OCI-LY1 (cell line): ENCODE measurements around the gene EXT2.

Experiments
- H2AFZ ChIP-seq: fragments of 200-600 bp; sonication (generic), shearing (Covaris generic); 2 replicates; pipeline ENCODE4 v1.6.0; 2014; ENCODE audit warnings: antibody characterized with exemption, mild to moderate bottlenecking, low read length
- H3F3A ChIP-seq: fragments of 200-600 bp; sonication (generic), shearing (Covaris generic); 2 replicates; pipeline ENCODE4 v1.6.0; 2014; ENCODE audit warnings: mild to moderate bottlenecking, antibody characterized with exemption, low read length, moderate library complexity; ENCODE audit not compliant: insufficient read depth
- H3K27ac ChIP-seq: fragments of 200-600 bp; sonication (generic); 2 replicates; pipeline ENCODE4 v1.5.1; 2014; ENCODE audit warnings: low read length, mixed run types, mild to moderate bottlenecking, low read depth; ENCODE audit not compliant: poor library complexity, severe bottlenecking
- H3K27me3 ChIP-seq: fragments of 200-600 bp; sonication (generic); 2 replicates; pipeline ENCODE4 v1.6.0; 2014; ENCODE audit warnings: antibody characterized with exemption, mild to moderate bottlenecking, low read length, moderate library complexity; ENCODE audit not compliant: insufficient read depth
- H3K36me3 ChIP-seq: fragments of 200-600 bp; sonication (generic); 2 replicates; pipeline ENCODE4 v1.6.1; 2014; ENCODE audit warnings: mild to moderate bottlenecking, antibody characterized with exemption, low read length, moderate library complexity, mixed read lengths; ENCODE audit not compliant: insufficient read depth
- H3K4me1 ChIP-seq: fragments of 200-600 bp; sonication (generic); 2 replicates; pipeline ENCODE4 v1.5.1; 2014; ENCODE audit warnings: mild to moderate bottlenecking, low read length, moderate library complexity; ENCODE audit not compliant: insufficient read depth, severe bottlenecking
- H3K4me2 ChIP-seq: fragments of 200-600 bp; sonication (generic), shearing (Covaris generic); 2 replicates; pipeline ENCODE4 v1.6.1; 2014; ENCODE audit warnings: low read length
- H3K4me3 ChIP-seq: fragments of 200-600 bp; sonication (generic); 2 replicates; pipeline ENCODE4 v1.5.1; 2014; ENCODE audit warnings: low read length, low read depth, mild to moderate bottlenecking, mixed read lengths; ENCODE audit not compliant: poor library complexity, severe bottlenecking
- H3K79me2 ChIP-seq: fragments of 200-600 bp; shearing (Covaris generic); 2 replicates; pipeline ENCODE4 v1.6.1; 2016; ENCODE audit warnings: mixed run types, low read length, mixed read lengths; ENCODE audit not compliant: insufficient read depth
- H3K9ac ChIP-seq: fragments of 200-600 bp; sonication (generic), shearing (Covaris generic); 2 replicates; pipeline ENCODE4 v1.6.1; 2014; ENCODE audit warnings: mild to moderate bottlenecking, low read length, mixed read lengths
- H3K9me2 ChIP-seq: fragments of 200-600 bp; sonication (generic), shearing (Covaris generic); 2 replicates; pipeline ENCODE4 v1.6.1; 2014; ENCODE audit warnings: low read depth, mild to moderate bottlenecking, low read length, mixed read lengths
- H3K9me3 ChIP-seq: fragments of 200-600 bp; shearing (Covaris generic); 2 replicates; pipeline ENCODE4 v1.6.1; 2014; ENCODE audit warnings: low read length, mixed read lengths
- H4K20me1 ChIP-seq: fragments of 200-600 bp; sonication (generic), shearing (Covaris generic); 2 replicates; pipeline ENCODE4 v1.6.0; 2016; ENCODE audit warnings: mild to moderate bottlenecking, low read length; ENCODE audit not compliant: insufficient read depth
- EZH2 ChIP-seq: fragments of 200-600 bp; sonication (generic), shearing (Covaris generic); IDR thresholded peaks from 2 replicates; pipeline ENCODE4 v1.8.0; 2017; ENCODE audit warnings: borderline replicate concordance, mixed run types, mild to moderate bottlenecking, antibody characterized with exemption, low read length, moderate library complexity, mixed read lengths
- TF ChIP-seq, protein P1 (sequence below): fragments of 200-600 bp; sonication (generic), shearing (Covaris generic); IDR thresholded peaks from 2 replicates; pipeline ENCODE4 v1.5.1; 2017; ENCODE audit warnings: mild to moderate bottlenecking, antibody characterized with exemption, low read length, moderate library complexity, mixed read lengths

Gene EXT2

DNA sequence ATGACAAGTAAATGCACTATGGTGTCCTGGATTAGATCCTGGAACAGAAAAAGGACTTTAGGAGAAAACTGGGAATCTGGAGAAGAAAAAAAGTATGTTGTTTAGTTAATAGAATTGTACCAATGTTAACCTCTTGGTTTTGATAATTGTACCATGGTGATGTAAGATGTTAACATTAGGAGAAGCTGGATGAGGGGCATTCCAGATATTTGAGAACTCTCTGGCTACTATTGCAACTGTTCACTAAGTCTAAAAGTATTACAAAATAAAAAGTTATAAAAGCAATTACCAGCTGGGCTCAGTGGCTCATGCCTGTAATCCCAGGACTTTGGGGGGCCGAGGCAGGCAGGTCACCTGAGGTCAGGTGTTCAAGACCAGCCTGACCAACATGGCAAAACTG is 66.5 kb downstream of the EXT2 start:
- Histone ChIP-seq H4K20me1 (no peaks in the 10 kb centered on the region), H3K9me3 (no peaks in the 10 kb centered on the region), H3K79me2 (no peaks in the 10 kb centered on the region), H3K36me3 (no peaks in the 10 kb centered on the region), H2AFZ (no peak overlapping the region), H3F3A (no peaks in the 10 kb centered on the region), H3K9ac (no peak overlapping the region), H3K27me3 (no peaks in the 10 kb centered on the region), H3K9me2 (no peaks in the 10 kb centered on the region), H3K4me1 (no peaks in the 10 kb centered on the region), H3K4me3 (no peak overlapping the region), H3K4me2 (no peak overlapping the region), H3K27ac (no peak overlapping the region)
- no peak for TF ChIP-seq EZH2
- TF ChIP-seq, protein P1, sequence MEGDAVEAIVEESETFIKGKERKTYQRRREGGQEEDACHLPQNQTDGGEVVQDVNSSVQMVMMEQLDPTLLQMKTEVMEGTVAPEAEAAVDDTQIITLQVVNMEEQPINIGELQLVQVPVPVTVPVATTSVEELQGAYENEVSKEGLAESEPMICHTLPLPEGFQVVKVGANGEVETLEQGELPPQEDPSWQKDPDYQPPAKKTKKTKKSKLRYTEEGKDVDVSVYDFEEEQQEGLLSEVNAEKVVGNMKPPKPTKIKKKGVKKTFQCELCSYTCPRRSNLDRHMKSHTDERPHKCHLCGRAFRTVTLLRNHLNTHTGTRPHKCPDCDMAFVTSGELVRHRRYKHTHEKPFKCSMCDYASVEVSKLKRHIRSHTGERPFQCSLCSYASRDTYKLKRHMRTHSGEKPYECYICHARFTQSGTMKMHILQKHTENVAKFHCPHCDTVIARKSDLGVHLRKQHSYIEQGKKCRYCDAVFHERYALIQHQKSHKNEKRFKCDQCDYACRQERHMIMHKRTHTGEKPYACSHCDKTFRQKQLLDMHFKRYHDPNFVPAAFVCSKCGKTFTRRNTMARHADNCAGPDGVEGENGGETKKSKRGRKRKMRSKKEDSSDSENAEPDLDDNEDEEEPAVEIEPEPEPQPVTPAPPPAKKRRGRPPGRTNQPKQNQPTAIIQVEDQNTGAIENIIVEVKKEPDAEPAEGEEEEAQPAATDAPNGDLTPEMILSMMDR: no peak

DNA sequence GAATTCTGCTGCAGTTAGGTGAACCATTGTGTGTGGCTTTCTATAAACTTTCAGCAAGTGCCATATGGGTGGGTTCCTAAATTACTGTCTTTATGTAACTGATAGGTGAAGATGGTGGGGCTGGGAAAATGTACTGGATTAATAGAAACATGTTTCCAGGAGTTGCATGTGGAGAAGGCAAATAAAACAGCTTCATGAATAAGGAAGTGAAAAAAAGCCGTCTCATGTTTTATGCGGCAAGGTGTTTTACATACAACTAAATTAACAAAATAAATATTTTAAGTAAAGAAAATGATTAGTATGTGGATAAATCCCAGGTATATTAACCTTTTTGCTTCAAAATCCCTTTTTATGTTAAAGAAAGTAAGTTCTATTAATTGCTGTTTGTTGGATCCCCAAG is 67.2 kb downstream of the EXT2 start:
- Histone ChIP-seq H4K20me1 (no peaks in the 10 kb centered on the region), H3K4me2 (no peak overlapping the region), H3F3A (no peaks in the 10 kb centered on the region), H3K9me3 (no peaks in the 10 kb centered on the region), H3K4me1 (no peaks in the 10 kb centered on the region), H3K79me2 (no peaks in the 10 kb centered on the region), H3K4me3 (no peak overlapping the region), H3K9me2 (no peaks in the 10 kb centered on the region), H3K27me3 (no peaks in the 10 kb centered on the region), H3K9ac (no peak overlapping the region), H3K27ac (no peak overlapping the region), H3K36me3 (no peaks in the 10 kb centered on the region), H2AFZ (no peak overlapping the region)
- no peak for TF ChIP-seq EZH2
- TF ChIP-seq, protein P1: no peak

DNA sequence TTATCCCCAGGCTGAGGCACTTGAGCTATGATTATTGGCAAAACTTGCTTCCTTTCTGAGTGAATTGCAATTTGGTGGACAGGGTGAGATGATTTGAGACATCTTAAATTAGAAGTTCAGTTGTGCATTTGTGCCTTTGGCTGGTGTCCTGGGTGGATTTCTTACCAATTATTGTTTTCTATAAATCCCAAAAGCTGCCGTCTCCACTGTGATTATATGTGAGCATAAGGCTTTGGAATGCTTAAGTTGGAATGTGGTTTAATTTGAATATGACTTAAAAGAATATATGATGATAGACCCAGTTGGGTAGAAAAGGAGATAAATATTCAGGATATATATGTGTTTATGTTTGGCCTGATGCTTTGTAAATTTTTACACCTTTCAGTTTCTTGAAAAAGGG is 70.0 kb downstream of the EXT2 start:
- Histone ChIP-seq H3K4me2 (no peak overlapping the region), H3K9ac (no peak overlapping the region), H2AFZ (no peak overlapping the region), H3K9me2 (no peaks in the 10 kb centered on the region), H4K20me1 (no peaks in the 10 kb centered on the region), H3K36me3 (no peaks in the 10 kb centered on the region), H3K79me2 (no peaks in the 10 kb centered on the region), H3K27ac (no peak overlapping the region), H3K4me3 (no peak overlapping the region), H3F3A (no peaks in the 10 kb centered on the region), H3K9me3 (no peaks in the 10 kb centered on the region), H3K27me3 (no peaks in the 10 kb centered on the region), H3K4me1 (no peaks in the 10 kb centered on the region)
- no peak for TF ChIP-seq EZH2
- TF ChIP-seq, protein P1: no peak
